ENCODE measurements around the gene KIRREL3.

Gene KIRREL3

DNA sequence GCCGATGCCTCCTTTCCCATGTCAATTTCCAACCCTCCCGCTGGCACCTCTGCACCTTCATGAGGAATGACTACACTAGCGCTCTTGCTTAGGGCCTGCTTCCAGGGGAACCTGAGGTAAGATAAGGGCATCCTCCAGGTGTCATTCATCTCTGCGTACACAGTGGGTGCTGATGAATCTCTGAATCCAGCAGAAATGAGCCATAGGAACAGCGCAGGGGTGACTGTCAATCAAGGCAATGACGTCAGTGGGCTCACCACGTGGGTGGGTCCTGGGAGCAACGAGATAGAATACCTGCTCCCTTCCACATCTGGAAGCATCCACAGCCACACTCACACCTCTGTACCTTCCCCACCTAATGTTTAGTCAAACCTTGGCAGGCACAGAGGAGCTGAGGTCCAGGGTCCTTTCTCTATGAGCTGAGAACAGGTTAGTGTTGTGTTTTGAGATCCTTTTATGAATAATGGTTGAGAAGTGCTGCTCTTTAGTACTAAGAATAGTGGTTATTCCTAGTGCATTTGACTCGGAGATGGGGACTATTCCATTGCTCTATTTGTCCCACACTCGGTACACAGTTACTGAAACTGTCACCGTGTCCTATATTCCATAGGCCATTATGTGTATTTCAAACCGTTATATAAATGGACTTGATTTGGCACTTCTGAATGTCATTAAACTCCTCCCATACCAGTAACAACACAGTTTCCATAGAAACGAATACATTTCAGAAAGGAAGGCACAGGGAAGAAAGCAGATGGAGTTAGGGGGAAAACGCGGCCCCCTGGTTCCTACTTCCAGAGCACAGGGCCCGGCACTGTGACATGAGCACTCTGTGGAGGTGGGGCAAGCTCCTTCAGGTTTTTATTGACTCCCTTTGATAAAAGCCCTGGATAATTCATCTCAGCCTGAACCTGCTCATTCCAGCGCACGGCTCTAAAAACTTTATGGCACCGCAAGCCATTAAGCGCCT, 451.7 kb downstream of the KIRREL3 start:
- no peak for DNase-seq

GRCh38 chr11:126547691-126548090, 452.9 kb downstream of the KIRREL3 start:
- no peak for DNase-seq

DNA sequence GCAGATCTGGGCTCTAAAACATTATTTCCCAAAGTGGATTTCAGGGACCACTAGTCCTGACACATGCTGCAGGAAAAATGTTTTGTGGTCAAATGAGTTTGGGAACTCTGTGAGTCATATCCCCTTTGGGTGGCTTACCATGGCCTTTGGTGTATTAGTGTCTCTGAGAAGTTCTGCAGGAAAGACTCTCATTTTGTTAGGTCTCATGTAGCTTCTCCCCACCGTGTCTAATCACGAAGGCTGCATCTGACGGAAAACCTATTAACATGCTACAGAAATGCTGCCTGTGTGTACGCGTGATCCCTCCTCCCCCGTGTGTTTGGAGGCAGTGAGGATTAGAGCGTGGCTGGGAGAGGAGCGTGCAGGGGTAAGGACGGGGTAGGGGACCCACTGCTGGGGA, 453.4 kb downstream of the KIRREL3 start:
- no peak for DNase-seq

- DNase-seq = no peak
These were observed 453.9 kb downstream of the KIRREL3 start for GRCh38 chr11:126546694-126547093.

- no peak for DNase-seq
These were observed 454.4 kb downstream of the KIRREL3 start for GRCh38 chr11:126546191-126546590.

- DNase-seq = no peak
These were observed 455.5 kb downstream of the KIRREL3 start for GRCh38 chr11:126545057-126545555.

DNA sequence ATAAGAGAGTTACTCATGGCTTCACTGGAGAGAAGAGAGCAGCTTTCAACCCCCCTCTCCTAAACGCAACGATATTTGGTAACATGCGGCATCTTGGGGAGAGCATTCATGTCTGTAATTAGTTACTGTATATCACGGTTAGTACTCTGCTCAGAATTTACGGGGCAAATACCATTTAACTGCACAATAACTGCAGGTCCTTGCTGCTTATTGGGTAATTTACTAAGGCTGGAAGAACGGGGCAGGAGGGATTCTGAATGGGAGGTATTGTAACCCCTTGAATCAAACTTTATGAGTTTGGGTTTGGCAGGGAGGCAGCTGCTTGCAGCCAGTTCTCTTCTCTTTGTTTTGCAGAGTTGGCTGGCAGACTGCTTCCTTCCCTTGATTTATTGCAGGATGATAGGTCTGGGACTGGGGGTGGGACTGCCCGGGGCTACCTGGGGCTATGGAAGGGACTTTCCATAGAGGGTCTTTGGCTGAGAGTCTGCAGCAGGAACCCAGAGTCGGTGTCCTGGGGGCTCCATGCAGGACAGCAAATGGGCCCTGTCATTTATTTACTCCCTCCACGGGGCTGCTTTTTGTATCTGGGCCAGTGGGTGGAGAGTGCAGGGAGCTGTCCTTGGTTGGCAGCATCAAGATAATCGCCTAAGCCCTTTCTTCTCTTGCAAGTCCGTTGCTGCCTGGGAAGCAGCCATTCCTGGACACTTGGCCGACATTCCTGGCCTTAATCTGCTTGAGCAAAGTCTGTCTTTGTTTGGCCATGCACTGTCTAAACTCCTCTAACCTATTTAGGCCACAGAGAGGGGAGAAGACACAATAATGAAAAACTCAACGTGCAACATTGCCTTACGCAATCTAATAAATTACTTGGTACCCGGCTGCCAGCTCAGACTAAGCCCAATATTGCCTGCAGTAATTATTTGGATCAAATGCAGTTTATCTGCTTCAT, 456.2 kb downstream of the KIRREL3 start:
- no peak for DNase-seq

GRCh38 chr11:126543691-126544090, 456.9 kb downstream of the KIRREL3 start:
- DNase-seq = no peak

GRCh38 chr11:126542334-126543015, 458.1 kb downstream of the KIRREL3 start:
- no peak for DNase-seq

DNA sequence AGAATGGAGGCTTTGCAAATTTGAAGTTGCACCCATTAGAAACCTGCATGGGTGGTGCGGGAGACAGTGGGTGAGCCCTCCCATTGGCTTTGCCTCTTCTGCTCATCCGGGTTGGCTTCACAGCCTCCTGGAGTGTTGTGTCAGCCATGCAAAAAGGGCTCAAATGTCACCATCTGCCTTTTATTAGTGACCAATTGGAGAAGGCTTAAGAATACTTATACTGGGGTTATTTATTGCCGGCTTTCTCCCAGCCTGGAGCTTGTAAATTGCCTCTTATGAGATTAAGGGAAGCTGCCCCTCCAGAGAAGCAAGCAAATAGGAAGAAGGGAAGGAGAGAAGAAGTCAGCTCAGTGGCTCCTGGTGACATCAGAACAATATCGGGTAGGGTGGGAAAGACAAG, 462.5 kb downstream of the KIRREL3 start:
- DNase-seq = no peak

DNA sequence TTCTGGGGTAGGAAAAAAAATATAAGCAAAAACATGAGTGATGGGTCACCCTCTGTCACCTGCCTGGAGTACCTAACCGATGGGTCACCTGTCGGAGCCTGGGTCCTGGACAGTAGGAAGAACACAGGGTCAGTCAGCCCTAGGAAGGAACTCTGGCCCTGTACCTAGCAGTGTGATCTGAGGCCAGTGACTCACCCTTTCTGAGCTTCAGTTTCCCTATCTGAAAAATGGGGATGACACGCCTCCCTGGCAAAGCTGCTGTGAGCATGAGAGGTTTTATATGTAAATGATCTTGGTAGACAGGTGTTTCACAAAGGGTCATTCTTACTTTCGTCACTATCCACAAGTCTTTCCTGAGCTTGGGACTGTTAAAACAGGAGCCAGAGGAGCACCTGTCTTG, 463.1 kb downstream of the KIRREL3 start:
- no peak for DNase-seq

DNA sequence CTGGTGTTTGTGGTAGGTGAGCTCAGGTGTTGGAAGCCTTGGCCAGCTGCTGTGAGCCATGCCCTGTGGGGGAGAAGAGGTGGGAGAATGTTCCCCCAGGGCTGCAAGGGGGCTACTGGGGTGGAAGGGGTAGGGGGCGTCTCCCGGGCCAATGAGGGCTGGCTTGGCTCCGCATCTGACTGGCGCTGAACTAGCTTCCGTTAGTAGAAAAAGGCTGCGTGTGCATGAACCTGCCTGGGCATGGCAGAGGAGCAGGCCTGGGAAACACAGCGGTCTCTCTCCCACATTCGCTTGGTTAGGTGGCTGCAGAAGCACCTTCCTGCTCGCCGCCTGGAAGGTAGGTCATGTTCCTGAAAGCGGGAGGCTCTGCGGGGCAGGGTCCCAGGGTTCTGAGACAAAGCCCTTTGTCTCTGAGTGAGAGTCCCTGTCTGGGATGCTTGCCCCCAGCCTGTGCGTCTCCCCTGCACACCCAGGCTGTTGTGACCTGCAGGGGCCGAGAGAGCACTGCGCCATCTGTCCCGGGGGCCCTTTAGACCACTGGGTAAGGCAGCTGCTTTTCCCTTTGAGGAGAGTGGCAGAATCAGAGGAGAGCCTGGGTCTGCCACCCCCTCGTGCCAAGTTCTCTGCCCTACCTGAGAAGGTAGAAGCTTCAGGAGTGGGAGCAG, 466.3 kb downstream of the KIRREL3 start:
- no peak for DNase-seq

DNA sequence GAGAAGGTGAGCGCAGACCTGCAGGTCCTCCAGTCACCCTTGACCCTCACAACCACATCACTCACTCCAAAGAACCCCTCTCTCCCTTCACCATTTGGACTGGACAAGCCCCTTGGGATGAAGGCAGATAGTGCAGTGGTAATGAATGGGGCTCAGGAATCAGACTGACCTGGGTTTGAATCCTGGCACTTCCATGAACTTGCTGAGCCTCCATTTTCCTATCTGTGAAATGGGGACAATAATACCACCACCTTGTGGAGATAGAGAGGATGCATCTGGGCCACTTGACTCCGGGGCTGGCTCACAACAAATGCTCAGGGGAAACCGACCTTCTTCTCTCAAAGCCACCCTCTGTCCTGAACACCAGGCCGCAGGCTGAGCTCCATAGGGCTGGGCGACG, 467.0 kb downstream of the KIRREL3 start:
- DNase-seq = no peak

DNA sequence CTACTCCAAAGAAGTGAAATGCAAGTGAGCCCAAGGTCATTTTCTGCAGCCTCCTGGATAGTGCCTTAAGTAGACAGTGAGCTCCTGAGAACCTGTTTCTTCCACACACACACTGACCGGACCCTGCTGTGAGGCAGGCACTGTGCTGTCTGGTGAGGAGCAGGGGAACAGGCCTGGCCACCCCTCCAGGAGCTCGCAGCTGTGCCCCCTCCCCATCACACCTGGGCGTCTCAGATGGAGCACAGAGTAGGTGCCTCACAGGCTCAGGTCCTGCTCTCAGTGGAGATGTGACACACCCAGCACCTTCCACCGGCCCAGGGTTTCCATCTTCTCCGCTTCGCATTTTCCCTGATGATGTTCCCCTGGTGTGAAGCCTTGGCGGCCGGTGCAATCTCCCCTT, 470.2 kb downstream of the KIRREL3 start:
- no peak for DNase-seq

- DNase-seq = no peak
These were observed 471.5 kb downstream of the KIRREL3 start for GRCh38 chr11:126529037-126529436.

GRCh38 chr11:126528075-126528474, 472.5 kb downstream of the KIRREL3 start:
- DNase-seq = no peak

- DNase-seq = no peak
These were observed 472.9 kb downstream of the KIRREL3 start for GRCh38 chr11:126527651-126528050.

GRCh38 chr11:126526471-126526870, 474.1 kb downstream of the KIRREL3 start:
- no peak for DNase-seq

- no peak for DNase-seq
These were observed 474.9 kb downstream of the KIRREL3 start for GRCh38 chr11:126525702-126526101.

GRCh38 chr11:126525216-126525615, 475.4 kb downstream of the KIRREL3 start:
- no peak for DNase-seq

GRCh38 chr11:126523441-126524205, 476.9 kb downstream of the KIRREL3 start:
- DNase-seq = no peak

All from MV-4-11 (cell line).